Caco-2 (cell line): ENCODE results near the gene HDAC4. TPM values are rescaled to one million over a fixed set of nuclear protein-coding genes. Genes with fewer than 3 reads are reported as not detected.

Source experiments
- BruUV-seq: library from RNA; stranded (reverse); fragments of 400-500 nt; replicated peaks from 2 replicates; lab custom pipeline; 2021; lab: Mats Ljungman, UMichigan
- CTCF ChIA-PET: fragments of 300-600 bp; sonication (Branson Sonifier 250); formaldehyde crosslinking; loops from one replicate; lab custom pipeline; 2022; ENCODE audit warnings: antibody characterized with exemption; lab: Charles Lee
- POLR2A ChIA-PET: fragments of 300-600 bp; sonication (Branson Sonifier 250); formaldehyde crosslinking; loops from one replicate; lab custom pipeline; 2022; ENCODE audit warnings: antibody characterized with exemption; lab: Charles Lee
- DNase-seq, 2 experiments: peaks; one replicate each; pipeline versions ENCODE4 v3.0.0 to v3.0.0-alpha.2; 2020 to 2022
- H3K27me3 ChIP-seq: replicated peaks from 2 replicates; pipeline ENCODE4 v1.6.0; 2011; ENCODE audit warnings: low read length; ENCODE audit not compliant: control insufficient read depth, insufficient read depth
- H3K36me3 ChIP-seq: 2 replicates; pipeline ENCODE4 v1.5.1; 2011; ENCODE audit warnings: low read length; ENCODE audit not compliant: control insufficient read depth, insufficient read depth
- H3K4me1 ChIP-seq: fragments of 250-450 bp; sonication (Bioruptor Pico); 2 replicates; pipeline ENCODE4 v1.5.1; 2020; ENCODE audit warnings: mild to moderate bottlenecking
- H3K4me3 ChIP-seq: 2 replicates; pipeline ENCODE4 v1.5.1; 2011; ENCODE audit warnings: low read depth, mild to moderate bottlenecking, control low read depth, low read length
- H3K9me3 ChIP-seq: fragments of 250-450 bp; sonication (Bioruptor Pico); 2 replicates; pipeline ENCODE4 v1.5.1; 2020; ENCODE audit warnings: mild to moderate bottlenecking, moderate library complexity
- H3K27ac Mint-ChIP-seq: one replicate; pipeline ENCODE4 v1.8.0; 2022; ENCODE audit warnings: mixed read lengths; ENCODE audit not compliant: unreplicated experiment
- H3K27me3 Mint-ChIP-seq: one replicate; pipeline ENCODE4 v1.8.0; 2022; ENCODE audit warnings: mixed read lengths; ENCODE audit not compliant: insufficient read depth, unreplicated experiment
- H3K36me3 Mint-ChIP-seq: one replicate; pipeline ENCODE4 v1.8.0; 2022; ENCODE audit warnings: mild to moderate bottlenecking, mixed read lengths; ENCODE audit not compliant: insufficient read depth, unreplicated experiment
- H3K4me1 Mint-ChIP-seq: one replicate; pipeline ENCODE4 v1.8.0; 2022; ENCODE audit warnings: low read depth, mixed read lengths; ENCODE audit not compliant: unreplicated experiment
- H3K4me3 Mint-ChIP-seq: one replicate; pipeline ENCODE4 v1.8.0; 2022; ENCODE audit warnings: mild to moderate bottlenecking, moderate library complexity, mixed read lengths; ENCODE audit not compliant: unreplicated experiment
- H3K9me3 Mint-ChIP-seq: one replicate; pipeline ENCODE4 v1.8.0; 2022; ENCODE audit warnings: mixed read lengths; ENCODE audit not compliant: unreplicated experiment
- CTCF ChIP-seq, 2 experiments: fragments of 200-600 bp in 1 of 2; IDR thresholded peaks; 1 replicate in 1 of 2; 2 replicates in 1 of 2; pipeline versions ENCODE4 v1.5.1 to v1.8.0; 2011 to 2022; ENCODE audit warnings: antibody characterized with exemption in 1 of 2, control low read depth in 1 of 2, inconsistent platforms in 1 of 2, low read depth in 1 of 2, low read length in 1 of 2, mild to moderate bottlenecking in 1 of 2, moderate library complexity in 1 of 2; ENCODE audit not compliant: insufficient read depth in 1 of 2, severe bottlenecking in 1 of 2, unreplicated experiment in 1 of 2
- intact Hi-C: fragments of 100-400 bp; cut with micrococcal nuclease; formaldehyde crosslinking; loops from one replicate; pipeline ENCODE4 v1.10.0; 2022; ENCODE audit not compliant: unreplicated experiment
- total RNA-seq: library from RNA; stranded (reverse); gene quantifications from 2 replicates; pipeline ENCODE4 v1.2.3, GENCODE V29; 2022

HDAC4 gene
- total RNA-seq, 1 experiment from 2014 or later, result 15.5 TPM

- TF ChIP-seq CTCF (IDR thresholded peaks at IDR 0.05; ENCODE audit: insufficient read depth in 1 of 2, low read depth in 1 of 2, low read length in 1 of 2, severe bottlenecking in 1 of 2, unreplicated experiment in 1 of 2), result no peak
- H3K4me3 Mint-ChIP-seq, result no peak overlapping the region
These were observed 392.8 kb downstream of the HDAC4 start for GRCh38 chr2:239008004-239008403.

GRCh38 chr2:239006622-239007285, 394.1 kb downstream of the HDAC4 start:
- TF ChIP-seq CTCF (IDR thresholded peaks at IDR 0.05; ENCODE audit: insufficient read depth in 1 of 2, low read depth in 1 of 2, low read length in 1 of 2, severe bottlenecking in 1 of 2, unreplicated experiment in 1 of 2), result no peak
- Mint-ChIP-seq H3K27ac (no peak overlapping the region), H3K4me1 (no peaks in the 10 kb centered on the region), H3K36me3 (no peaks in the 10 kb centered on the region), H3K27me3 (peaks cover 17% of the 10 kb centered on the region), H3K4me3 (no peak overlapping the region), H3K9me3 (peaks cover 7% of the 10 kb centered on the region)
- no TSS peak for BruUV-seq
- no peaks in the 10 kb centered on the region for H3K4me1 ChIP-seq
- H3K9me3 ChIP-seq, result no peaks in the 10 kb centered on the region
- H3K27me3 ChIP-seq, result no peaks in the 10 kb centered on the region; the same call in 1 of the 2 replicates
- POLR2A ChIA-PET, result no interaction called here
- H3K36me3 ChIP-seq, result no peaks in the 10 kb centered on the region
- DNase-seq, result no peak
- CTCF ChIA-PET, result no interaction called here
- no peak overlapping the region for H3K4me3 ChIP-seq
- intact Hi-C loops, result no loop called here

More at GRCh38 chr2:239008004-239008403, 392.8 kb downstream of the HDAC4 start:
- ChIA-PET CTCF (no interaction called here), POLR2A (no interaction called here)
- no peaks in the 10 kb centered on the region for H3K36me3 ChIP-seq
- H3K27ac Mint-ChIP-seq, result no peak overlapping the region
- BruUV-seq, result no TSS peak
- intact Hi-C loops, result no loop called here
- no peaks in the 10 kb centered on the region for H3K9me3 Mint-ChIP-seq
- H3K27me3 ChIP-seq, result no peaks in the 10 kb centered on the region; the same call in 1 of the 2 replicates
- H3K27me3 Mint-ChIP-seq, result peaks cover 17% of the 10 kb centered on the region
- H3K4me3 ChIP-seq, result no peak overlapping the region
- no peaks in the 10 kb centered on the region for H3K4me1 ChIP-seq
- no peaks in the 10 kb centered on the region for H3K9me3 ChIP-seq
- no peak for DNase-seq
- no peaks in the 10 kb centered on the region for H3K36me3 Mint-ChIP-seq
- H3K4me1 Mint-ChIP-seq, result no peaks in the 10 kb centered on the region

- no peaks in the 10 kb centered on the region for H3K4me1 ChIP-seq
- intact Hi-C loops, result no loop called here
- no TSS peak for BruUV-seq
These were observed 395.2 kb downstream of the HDAC4 start for GRCh38 chr2:239005586-239005985.

More at GRCh38 chr2:239005586-239005985, 395.2 kb downstream of the HDAC4 start:
- Mint-ChIP-seq H3K27me3 (peaks cover 17% of the 10 kb centered on the region), H3K27ac (no peak overlapping the region), H3K4me1 (no peaks in the 10 kb centered on the region), H3K9me3 (peaks cover 7% of the 10 kb centered on the region), H3K4me3 (no peak overlapping the region), H3K36me3 (no peaks in the 10 kb centered on the region)
- Histone ChIP-seq H3K27me3 (no peaks in the 10 kb centered on the region; the same call in 1 of the 2 replicates), H3K4me3 (no peak overlapping the region), H3K9me3 (no peaks in the 10 kb centered on the region), H3K36me3 (no peaks in the 10 kb centered on the region)
- no peak for DNase-seq
- TF ChIP-seq CTCF (IDR thresholded peaks at IDR 0.05; ENCODE audit: insufficient read depth in 1 of 2, low read depth in 1 of 2, low read length in 1 of 2, severe bottlenecking in 1 of 2, unreplicated experiment in 1 of 2), result no peak
- POLR2A ChIA-PET, result no interaction called here
- CTCF ChIA-PET, result no interaction called here
